ENCODE results near the gene FAM131A.

Gene FAM131A

GRCh38 chr3:184389384-184389783, 52.0 kb downstream of the FAM131A start:
- Histone ChIP-seq H2AFZ (ENCODE audit: insufficient read depth, low read length, poor library complexity) (no peak overlapping the region), H2BK120ac (ENCODE audit: insufficient read depth, low read length, poor library complexity) (no peak overlapping the region), H4K12ac (ENCODE audit: low read depth, low read length) (no peak overlapping the region), H4K8ac (ENCODE audit: low read depth, low read length) (no peak overlapping the region), H2AK5ac (ENCODE audit: low read length) (no peak overlapping the region), H3K4me3 (ENCODE audit: low read depth, low read length) (no peak overlapping the region), H3K79me2 (ENCODE audit: control insufficient read depth, insufficient read depth, low read length, poor library complexity) (no peaks in the 10 kb centered on the region), H3K9ac (ENCODE audit: low read length) (no peak overlapping the region), H3K27ac (ENCODE audit: low read depth, low read length) (no peak overlapping the region), H2BK12ac (ENCODE audit: low read length) (no peak overlapping the region), H3K14ac (ENCODE audit: low read length) (no peak overlapping the region), H3K27me3 (ENCODE audit: insufficient read depth, low read length) (no peaks in the 10 kb centered on the region), H3K4ac (ENCODE audit: low read depth, low read length) (no peak overlapping the region), H3K36me3 (ENCODE audit: control insufficient read depth in 1 of 2, insufficient read depth in 2 of 2, low read length in 2 of 2) (peaks cover 2 to 3% of the 10 kb centered on the region in 2 experiments), H3K4me2 (ENCODE audit: low read length) (no peak overlapping the region), H3K18ac (ENCODE audit: low read length) (no peak overlapping the region), H4K91ac (ENCODE audit: low read depth, low read length) (no peak overlapping the region), H2BK5ac (ENCODE audit: low read depth, low read length, poor library complexity) (no peak overlapping the region), H3K9me3 (ENCODE audit: insufficient read depth, low read depth, low read length) (peaks cover 4% of the 10 kb centered on the region), H3K4me1 (ENCODE audit: control insufficient read depth in 1 of 2, insufficient read depth in 2 of 2, low read length in 2 of 2) (no peaks in the 10 kb centered on the region), H3K23ac (ENCODE audit: low read length) (no peak overlapping the region), H3K79me1 (ENCODE audit: low read length) (no peaks in the 10 kb centered on the region)
- WGBS (ENCODE audit: extremely low coverage, insufficient coverage, insufficient read length), result no CpG with 5 or more reads among the region's 5 CpGs
- DNase-seq, result no peak

DNA sequence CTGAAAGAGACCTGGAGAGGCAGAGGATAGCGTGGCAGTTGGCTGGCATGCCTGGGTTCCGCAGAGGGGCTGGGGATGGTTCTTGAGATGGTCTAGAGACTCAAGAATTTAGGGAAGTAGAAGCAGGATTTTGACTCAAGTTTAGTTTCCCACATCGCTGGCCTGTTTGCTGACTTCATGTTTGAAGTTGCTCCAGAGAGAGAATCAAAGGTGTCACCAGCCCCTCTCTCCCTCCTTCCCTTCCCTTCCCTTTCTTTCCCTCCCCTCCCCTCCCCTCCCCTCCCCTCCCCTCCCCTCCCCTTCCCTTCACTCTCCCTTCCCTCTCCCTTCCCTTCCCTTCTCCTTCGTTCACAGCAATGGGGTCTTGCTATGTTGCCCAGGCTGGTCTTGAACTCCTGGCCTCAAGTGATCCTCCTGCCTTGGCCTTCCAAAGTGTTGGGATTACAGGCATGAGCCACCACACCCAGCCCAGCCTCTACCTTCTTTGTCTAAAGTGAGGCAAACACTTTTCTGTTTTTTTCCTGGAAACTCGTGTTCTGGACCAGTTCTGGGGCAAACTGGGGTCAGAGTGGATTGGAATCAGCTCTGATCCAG, 52.6 kb downstream of the FAM131A start:
- no peak overlapping the region for H4K8ac ChIP-seq (ENCODE audit: low read depth, low read length)
- H2BK120ac ChIP-seq (ENCODE audit: insufficient read depth, low read length, poor library complexity), result no peak overlapping the region
- H3K27me3 ChIP-seq (ENCODE audit: insufficient read depth, low read length), result no peaks in the 10 kb centered on the region
- H2BK5ac ChIP-seq (ENCODE audit: low read depth, low read length, poor library complexity), result no peak overlapping the region
- no peak overlapping the region for H3K4ac ChIP-seq (ENCODE audit: low read depth, low read length)
- no peak overlapping the region for H3K27ac ChIP-seq (ENCODE audit: low read depth, low read length)
- no peak overlapping the region for H4K12ac ChIP-seq (ENCODE audit: low read depth, low read length)
- no peak for DNase-seq
- no peak overlapping the region for H4K91ac ChIP-seq (ENCODE audit: low read depth, low read length)
- no peaks in the 10 kb centered on the region for H3K79me1 ChIP-seq (ENCODE audit: low read length)
- H3K36me3 ChIP-seq (ENCODE audit: control insufficient read depth in 1 of 2, insufficient read depth in 2 of 2, low read length in 2 of 2), result peaks cover 2 to 3% of the 10 kb centered on the region in 2 experiments
- no peak overlapping the region for H3K9ac ChIP-seq (ENCODE audit: low read length)
- H3K14ac ChIP-seq (ENCODE audit: low read length), result no peak overlapping the region
- no peaks in the 10 kb centered on the region for H3K4me1 ChIP-seq (ENCODE audit: control insufficient read depth in 1 of 2, insufficient read depth in 2 of 2, low read length in 2 of 2)
- no peak overlapping the region for H2AK5ac ChIP-seq (ENCODE audit: low read length)
- no peak overlapping the region for H2BK12ac ChIP-seq (ENCODE audit: low read length)
- H3K79me2 ChIP-seq (ENCODE audit: control insufficient read depth, insufficient read depth, low read length, poor library complexity), result no peaks in the 10 kb centered on the region
- no peak overlapping the region for H3K18ac ChIP-seq (ENCODE audit: low read length)
- no CpG with 5 or more reads among the region's 5 CpGs for WGBS (ENCODE audit: extremely low coverage, insufficient coverage, insufficient read length)
- H3K4me2 ChIP-seq (ENCODE audit: low read length), result no peak overlapping the region
- H3K9me3 ChIP-seq (ENCODE audit: insufficient read depth, low read depth, low read length), result peaks cover 4% of the 10 kb centered on the region
- H2AFZ ChIP-seq (ENCODE audit: insufficient read depth, low read length, poor library complexity), result no peak overlapping the region
- no peak overlapping the region for H3K4me3 ChIP-seq (ENCODE audit: low read depth, low read length)
- H3K23ac ChIP-seq (ENCODE audit: low read length), result no peak overlapping the region

DNA sequence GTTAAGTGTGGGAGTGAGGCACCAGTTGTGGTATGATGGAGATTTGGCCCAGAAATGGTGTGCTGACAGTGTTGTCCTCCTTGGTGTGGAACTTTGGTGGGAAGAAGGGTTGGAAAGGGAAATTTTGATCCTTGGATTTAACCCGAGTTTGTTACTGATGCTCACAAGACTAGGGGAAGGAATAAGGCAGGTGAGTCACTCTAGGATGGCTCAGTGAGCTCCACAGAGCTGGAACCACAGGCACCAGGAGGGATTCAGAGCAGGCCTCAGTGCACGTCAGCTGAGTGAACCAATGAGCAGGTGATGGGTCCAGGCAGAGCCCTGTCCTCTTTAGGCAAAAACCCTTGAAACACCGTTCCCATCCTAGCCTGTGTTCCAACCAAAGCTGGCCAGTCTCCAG, 53.9 kb downstream of the FAM131A start:
- Histone ChIP-seq H3K4me3 (ENCODE audit: low read depth, low read length) (no peak overlapping the region), H3K79me2 (ENCODE audit: control insufficient read depth, insufficient read depth, low read length, poor library complexity) (no peaks in the 10 kb centered on the region)

GRCh38 chr3:184395320-184395660, 57.9 kb downstream of the FAM131A start:
- WGBS (ENCODE audit: extremely low coverage, insufficient coverage, insufficient read length), result no CpG with 5 or more reads among the region's 5 CpGs
- Histone ChIP-seq H4K12ac (ENCODE audit: low read depth, low read length) (no peak overlapping the region), H3K4me3 (ENCODE audit: low read depth, low read length) (no peak overlapping the region), H2AK5ac (ENCODE audit: low read length) (no peak overlapping the region), H3K27me3 (ENCODE audit: insufficient read depth, low read length) (no peaks in the 10 kb centered on the region), H3K4me1 (ENCODE audit: control insufficient read depth in 1 of 2, insufficient read depth in 2 of 2, low read length in 2 of 2) (no peaks in the 10 kb centered on the region), H3K27ac (ENCODE audit: low read depth, low read length) (no peak overlapping the region), H3K14ac (ENCODE audit: low read length) (no peak overlapping the region), H3K79me1 (ENCODE audit: low read length) (no peaks in the 10 kb centered on the region), H3K23ac (ENCODE audit: low read length) (no peak overlapping the region), H2BK5ac (ENCODE audit: low read depth, low read length, poor library complexity) (no peak overlapping the region), H2BK120ac (ENCODE audit: insufficient read depth, low read length, poor library complexity) (no peak overlapping the region), H3K9ac (ENCODE audit: low read length) (no peak overlapping the region), H3K18ac (ENCODE audit: low read length) (no peak overlapping the region), H2AFZ (ENCODE audit: insufficient read depth, low read length, poor library complexity) (no peak overlapping the region), H3K4ac (ENCODE audit: low read depth, low read length) (no peak overlapping the region), H2BK12ac (ENCODE audit: low read length) (no peak overlapping the region), H3K9me3 (ENCODE audit: insufficient read depth, low read depth, low read length) (peaks cover 2% of the 10 kb centered on the region), H4K91ac (ENCODE audit: low read depth, low read length) (no peak overlapping the region), H3K36me3 (ENCODE audit: control insufficient read depth in 1 of 2, insufficient read depth in 2 of 2, low read length in 2 of 2) (no peaks in the 10 kb centered on the region), H3K4me2 (ENCODE audit: low read length) (no peak overlapping the region), H3K79me2 (ENCODE audit: control insufficient read depth, insufficient read depth, low read length, poor library complexity) (no peaks in the 10 kb centered on the region), H4K8ac (ENCODE audit: low read depth, low read length) (no peak overlapping the region)
- no peak for DNase-seq

More for the DNA sequence above, 53.9 kb downstream of the FAM131A start:
- no peak overlapping the region for H3K18ac ChIP-seq (ENCODE audit: low read length)
- H2AFZ ChIP-seq (ENCODE audit: insufficient read depth, low read length, poor library complexity), result no peak overlapping the region
- no peak overlapping the region for H4K91ac ChIP-seq (ENCODE audit: low read depth, low read length)
- peaks cover 0 to 3% of the 10 kb centered on the region in 2 experiments for H3K36me3 ChIP-seq (ENCODE audit: control insufficient read depth in 1 of 2, insufficient read depth in 2 of 2, low read length in 2 of 2)
- no peak overlapping the region for H2BK12ac ChIP-seq (ENCODE audit: low read length)
- H3K27ac ChIP-seq (ENCODE audit: low read depth, low read length), result no peak overlapping the region
- H2BK5ac ChIP-seq (ENCODE audit: low read depth, low read length, poor library complexity), result no peak overlapping the region
- no CpG with 5 or more reads among the region's 3 CpGs for WGBS (ENCODE audit: extremely low coverage, insufficient coverage, insufficient read length)
- H3K9me3 ChIP-seq (ENCODE audit: insufficient read depth, low read depth, low read length), result peaks cover 4% of the 10 kb centered on the region
- H3K4me2 ChIP-seq (ENCODE audit: low read length), result no peak overlapping the region
- H4K8ac ChIP-seq (ENCODE audit: low read depth, low read length), result no peak overlapping the region
- H3K4ac ChIP-seq (ENCODE audit: low read depth, low read length), result no peak overlapping the region
- no peaks in the 10 kb centered on the region for H3K4me1 ChIP-seq (ENCODE audit: control insufficient read depth in 1 of 2, insufficient read depth in 2 of 2, low read length in 2 of 2)
- no peak overlapping the region for H3K9ac ChIP-seq (ENCODE audit: low read length)
- H2BK120ac ChIP-seq (ENCODE audit: insufficient read depth, low read length, poor library complexity), result no peak overlapping the region
- no peak overlapping the region for H2AK5ac ChIP-seq (ENCODE audit: low read length)
- H3K23ac ChIP-seq (ENCODE audit: low read length), result no peak overlapping the region
- H3K27me3 ChIP-seq (ENCODE audit: insufficient read depth, low read length), result no peaks in the 10 kb centered on the region
- H3K14ac ChIP-seq (ENCODE audit: low read length), result no peak overlapping the region
- no peak for DNase-seq
- no peaks in the 10 kb centered on the region for H3K79me1 ChIP-seq (ENCODE audit: low read length)
- H4K12ac ChIP-seq (ENCODE audit: low read depth, low read length), result no peak overlapping the region
